HCT116 (cell line): ENCODE measurements around the gene TRDMT1. TPM values are rescaled to one million over a fixed set of nuclear protein-coding genes. Genes with fewer than 3 reads are reported as not detected.

ENCODE experiments used
- ATAC-seq: fragments of 200-7000 bp; cut with Tn5 transposase; 2 replicates; pipeline ENCODE4 v1.9.1; 2020; ENCODE audit warnings: mild to moderate bottlenecking, moderate library complexity
- BruUV-seq: library from RNA; stranded (reverse); fragments of 400-500 nt; replicated peaks from 2 replicates; lab custom pipeline; 2021; lab: Mats Ljungman, UMichigan
- CTCF ChIA-PET: fragments of 300-600 bp; sonication (Branson Sonifier 250); formaldehyde crosslinking; loops from one replicate; lab custom pipeline; 2021; ENCODE audit warnings: antibody characterized with exemption; lab: Charles Lee
- POLR2A ChIA-PET: fragments of 300-600, 350-600 bp; sonication (Branson Sonifier 250); formaldehyde crosslinking; loops from one replicate; lab custom pipeline; 2021; ENCODE audit warnings: antibody characterized with exemption; lab: Charles Lee
- RAD21 ChIA-PET, 2 experiments: fragments of 300-600 bp; sonication (Branson Sonifier 250); formaldehyde crosslinking; loops; one replicate each; lab custom pipeline; 2023; ENCODE audit warnings: low total read pairs in 2 of 2; ENCODE audit not compliant: uncharacterized antibody in 2 of 2, unreplicated experiment in 2 of 2, low non-redundant PET in 1 of 2; lab: Charles Lee
- DNase-seq: peaks from one replicate; pipeline ENCODE4 v3.0.0-alpha.2; 2010; ENCODE audit warnings: low read depth, low spot score
- H2AFZ ChIP-seq: fragments of 200-600 bp; shearing (Covaris generic), sonication (generic); 2 replicates; pipeline ENCODE4 v1.6.1; 2017; ENCODE audit warnings: low read depth, mixed run types, mixed read lengths, antibody characterized with exemption, low read length; ENCODE audit not compliant: poor library complexity, severe bottlenecking
- H3K27ac ChIP-seq: 2 replicates; pipeline ENCODE4 v1.5.1; 2012; ENCODE audit warnings: low read depth, low read length
- H3K27me3 ChIP-seq: fragments of 200-600 bp; sonication (generic); 2 replicates; pipeline ENCODE4 v1.6.1; 2016; ENCODE audit warnings: mixed run types, low read length, mixed read lengths; ENCODE audit not compliant: insufficient read depth
- H3K36me3 ChIP-seq, 2 experiments: fragments of 200-500 bp in 1 of 2; fragments of 200-600 bp in 1 of 2; sonication (Bioruptor generic) in 1 of 2; sonication (generic) in 1 of 2; 2 replicates each; pipeline versions ENCODE4 v1.5.1 to v1.6.1; 2014 to 2016; ENCODE audit warnings: low read length in 2 of 2, inconsistent platforms in 1 of 2, mixed read lengths in 1 of 2, mixed run types in 1 of 2; ENCODE audit not compliant: insufficient read depth in 2 of 2, control insufficient read depth in 1 of 2
- H3K4me1 ChIP-seq, 2 experiments: fragments of 200-600 bp in 1 of 2; sonication (generic) in 1 of 2; 2 replicates each; pipeline versions ENCODE4 v1.5.1 to v1.6.1; 2012 to 2017; ENCODE audit warnings: low read length in 2 of 2, inconsistent platforms in 1 of 2, mild to moderate bottlenecking in 1 of 2, mixed read lengths in 1 of 2, mixed run types in 1 of 2, moderate library complexity in 1 of 2; ENCODE audit not compliant: insufficient read depth in 2 of 2, control insufficient read depth in 1 of 2
- H3K4me2 ChIP-seq: fragments of 200-600 bp; sonication (generic); 2 replicates; pipeline ENCODE4 v1.6.1; 2017; ENCODE audit warnings: mixed run types, low read length, mixed read lengths
- H3K4me3 ChIP-seq, 2 experiments: fragments of 200-600 bp in 1 of 2; sonication (generic) in 1 of 2; replicated peaks in 1 of 2; 2 replicates each; pipeline ENCODE4 v1.5.1; 2011 to 2016; ENCODE audit warnings: low read length in 2 of 2, control low read depth in 1 of 2, low read depth in 1 of 2, mild to moderate bottlenecking in 1 of 2, mixed read lengths in 1 of 2, mixed run types in 1 of 2
- H3K79me2 ChIP-seq: fragments of 200-600 bp; sonication (generic); 2 replicates; pipeline ENCODE4 v1.6.1; 2017; ENCODE audit warnings: mild to moderate bottlenecking, mixed run types, low read length, moderate library complexity, mixed read lengths; ENCODE audit not compliant: insufficient read depth
- H3K9ac ChIP-seq: fragments of 200-600 bp; sonication (generic); 2 replicates; pipeline ENCODE4 v1.6.1; 2016; ENCODE audit warnings: low read length, mixed read lengths
- H3K9me2 ChIP-seq: fragments of 200-600 bp; sonication (generic), shearing (Covaris generic); 2 replicates; pipeline ENCODE4 v1.6.1; 2017; ENCODE audit warnings: mixed run types, mild to moderate bottlenecking, moderate library complexity; ENCODE audit not compliant: insufficient read depth
- H3K9me3 ChIP-seq, 2 experiments: fragments of 200-500 bp in 1 of 2; fragments of 200-600 bp in 1 of 2; sonication (Bioruptor generic) in 1 of 2; sonication (generic) in 1 of 2; 2 replicates each; pipeline ENCODE4 v1.6.1; 2014 to 2017; ENCODE audit warnings: low read length in 2 of 2, mixed read lengths in 2 of 2, inconsistent platforms in 1 of 2, low read depth in 1 of 2, mild to moderate bottlenecking in 1 of 2, mixed run types in 1 of 2, moderate library complexity in 1 of 2; ENCODE audit not compliant: control insufficient read depth in 1 of 2, insufficient read depth in 1 of 2
- H4K20me1 ChIP-seq: fragments of 200-600 bp; sonication (generic), shearing (Covaris generic); 2 replicates; pipeline ENCODE4 v1.6.1; 2017; ENCODE audit warnings: mixed run types, mild to moderate bottlenecking, moderate library complexity; ENCODE audit not compliant: insufficient read depth
- CBX3 ChIP-seq: IDR thresholded peaks from 2 replicates; pipeline ENCODE4 v1.6.1; 2012; ENCODE audit warnings: low read depth
- CTCF ChIP-seq, 3 experiments: fragments of 200-600 bp in 1 of 3; sonication (generic) in 1 of 3; IDR thresholded peaks in 2 of 3; conservative IDR thresholded peaks in 1 of 3; 2 replicates each; pipeline ENCODE4 v1.5.1; 2012 to 2017; ENCODE audit warnings: low read depth in 2 of 3, low read length in 2 of 3, antibody characterized with exemption in 1 of 3, borderline replicate concordance in 1 of 3, control low read depth in 1 of 3, mild to moderate bottlenecking in 1 of 3, mixed read lengths in 1 of 3, mixed run types in 1 of 3, moderate library complexity in 1 of 3; ENCODE audit not compliant: insufficient read depth in 1 of 3
- EGR1 ChIP-seq: IDR thresholded peaks from 2 replicates; pipeline ENCODE4 v1.6.1; 2012; ENCODE audit warnings: low read depth
- ELF1 ChIP-seq: IDR thresholded peaks from 2 replicates; pipeline ENCODE4 v1.6.1; 2012; ENCODE audit warnings: low read depth, borderline replicate concordance
- EZH2 ChIP-seq: fragments of 200-600 bp; sonication (generic); IDR thresholded peaks from 2 replicates; pipeline ENCODE4 v1.6.1; 2017; ENCODE audit warnings: antibody characterized with exemption, mixed run types
- EZH2phosphoT487 ChIP-seq: fragments of 200-600 bp; IDR thresholded peaks from 2 replicates; pipeline ENCODE4 v1.6.1; 2018; ENCODE audit warnings: antibody characterized with exemption, borderline replicate concordance
- FOSL1 ChIP-seq: IDR thresholded peaks from 2 replicates; pipeline ENCODE4 v1.6.1; 2012; ENCODE audit warnings: low read depth
- JUND ChIP-seq: IDR thresholded peaks from 2 replicates; pipeline ENCODE4 v1.6.1; 2012
- POLR2A ChIP-seq: IDR thresholded peaks from 2 replicates; pipeline ENCODE4 v1.7.0; 2011; ENCODE audit warnings: borderline replicate concordance; ENCODE audit not compliant: insufficient read depth, insufficient read length; ENCODE audit errors: extremely low read depth
- POLR2AphosphoS5 ChIP-seq: IDR thresholded peaks from 2 replicates; pipeline ENCODE4 v1.6.1; 2011; ENCODE audit warnings: mild to moderate bottlenecking, low read depth, low read length, moderate library complexity
- REST ChIP-seq: IDR thresholded peaks from 2 replicates; pipeline ENCODE4 v1.6.1; 2012; ENCODE audit warnings: low read depth
- SIN3A ChIP-seq: IDR thresholded peaks from 2 replicates; pipeline ENCODE4 v1.6.1; 2012; ENCODE audit warnings: low read depth
- SRF ChIP-seq: IDR thresholded peaks from 2 replicates; pipeline ENCODE4 v1.6.1; 2012; ENCODE audit warnings: low read depth
- TCF7L2 ChIP-seq: IDR thresholded peaks from 2 replicates; pipeline ENCODE4 v1.7.0; 2011; ENCODE audit warnings: borderline replicate concordance, inconsistent platforms; ENCODE audit not compliant: insufficient read depth, insufficient read length; ENCODE audit errors: extremely low read depth
- YY1 ChIP-seq: IDR thresholded peaks from 2 replicates; pipeline ENCODE4 v1.6.1; 2011; ENCODE audit warnings: low read length, low read depth, moderate library complexity, mild to moderate bottlenecking; ENCODE audit not compliant: insufficient replicate concordance; ENCODE audit errors: extremely low read depth
- ZFX ChIP-seq: fragments of 450-650 bp; IDR thresholded peaks from 2 replicates; pipeline ENCODE4 v1.6.1; 2017
- ZNF274 ChIP-seq: fragments of 200-500 bp; sonication (Bioruptor generic); IDR thresholded peaks from 2 replicates; pipeline ENCODE4 v1.6.1; 2014; ENCODE audit warnings: mild to moderate bottlenecking, low read depth, low read length, inconsistent platforms
- intact Hi-C: fragments of 100-400 bp; cut with micrococcal nuclease; formaldehyde crosslinking; loops from 2 replicates; pipeline ENCODE4 v1.10.0; 2022
- total RNA-seq: library from RNA; stranded (reverse); gene quantifications from one replicate; pipeline ENCODE4 v1.2.1, GENCODE V29; 2021; ENCODE audit not compliant: unreplicated experiment
- TF ChIP-seq, protein P1 (sequence below): IDR thresholded peaks from 2 replicates; pipeline ENCODE4 v1.6.1; 2011; ENCODE audit warnings: mild to moderate bottlenecking, low read length, moderate library complexity; ENCODE audit not compliant: insufficient replicate concordance; ENCODE audit errors: extremely low read depth

Gene TRDMT1
- total RNA-seq, 1 experiment from 2014 or later, result 8.6 TPM

DNA sequence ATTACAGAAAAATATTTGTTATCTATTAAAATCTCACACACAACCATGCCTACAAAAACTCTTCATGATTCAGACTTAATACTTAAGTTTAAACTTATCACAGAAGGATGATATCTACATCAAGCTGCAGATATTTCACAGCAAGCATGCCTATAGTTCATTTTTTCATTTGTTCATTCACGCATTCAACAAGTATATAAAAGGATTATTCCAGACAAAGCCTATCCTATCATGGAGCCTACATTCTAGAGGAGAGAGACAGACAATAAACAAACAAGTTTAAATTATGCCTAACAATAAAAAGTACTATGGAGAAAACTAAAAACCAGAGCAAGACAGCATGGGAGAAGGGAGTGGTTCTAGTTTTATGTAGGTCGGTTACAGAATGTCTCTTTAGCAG is 10.9 kb downstream of the TRDMT1 start:
- no peak for ATAC-seq
- ChIA-PET POLR2A (no interaction called here), RAD21 (no interaction called here)
- Histone ChIP-seq H3K27me3 (no peaks in the 10 kb centered on the region), H3K4me1 (no peaks in the 10 kb centered on the region), H3K79me2 (no peaks in the 10 kb centered on the region), H3K9ac (no peak overlapping the region)
- intact Hi-C loops, result no loop called here
- TF ChIP-seq ELF1, result no peak
- TF ChIP-seq FOSL1, result no peak
- no peak for TF ChIP-seq POLR2A
- TF ChIP-seq CTCF (IDR thresholded peaks at IDR 0.05 in 2 of 3, conservative IDR thresholded peaks at IDR 0.05 in 1 of 3; ENCODE audit: borderline replicate concordance in 1 of 3, insufficient read depth in 1 of 3, low read depth in 2 of 3, low read length in 2 of 3), result no peak
- TF ChIP-seq, protein P1, sequence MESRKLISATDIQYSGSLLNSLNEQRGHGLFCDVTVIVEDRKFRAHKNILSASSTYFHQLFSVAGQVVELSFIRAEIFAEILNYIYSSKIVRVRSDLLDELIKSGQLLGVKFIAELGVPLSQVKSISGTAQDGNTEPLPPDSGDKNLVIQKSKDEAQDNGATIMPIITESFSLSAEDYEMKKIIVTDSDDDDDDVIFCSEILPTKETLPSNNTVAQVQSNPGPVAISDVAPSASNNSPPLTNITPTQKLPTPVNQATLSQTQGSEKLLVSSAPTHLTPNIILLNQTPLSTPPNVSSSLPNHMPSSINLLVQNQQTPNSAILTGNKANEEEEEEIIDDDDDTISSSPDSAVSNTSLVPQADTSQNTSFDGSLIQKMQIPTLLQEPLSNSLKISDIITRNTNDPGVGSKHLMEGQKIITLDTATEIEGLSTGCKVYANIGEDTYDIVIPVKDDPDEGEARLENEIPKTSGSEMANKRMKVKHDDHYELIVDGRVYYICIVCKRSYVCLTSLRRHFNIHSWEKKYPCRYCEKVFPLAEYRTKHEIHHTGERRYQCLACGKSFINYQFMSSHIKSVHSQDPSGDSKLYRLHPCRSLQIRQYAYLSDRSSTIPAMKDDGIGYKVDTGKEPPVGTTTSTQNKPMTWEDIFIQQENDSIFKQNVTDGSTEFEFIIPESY, result no peak
- no peak for TF ChIP-seq TCF7L2
- TF ChIP-seq YY1, result no peak
- TF ChIP-seq ZFX, result no peak
- no peak for TF ChIP-seq SIN3A
- TF ChIP-seq CBX3, result no peak
- TF ChIP-seq SRF, result no peak
- TF ChIP-seq EZH2phosphoT487, result no peak
- TF ChIP-seq EGR1, result no peak
- TF ChIP-seq JUND, result no peak
- no peak for TF ChIP-seq REST
- TF ChIP-seq ZNF274, result no peak
- no peak for TF ChIP-seq POLR2AphosphoS5
- TF ChIP-seq EZH2, result no peak
- TF ChIP-seq, all 23 proteins: peak for 0
- H4K20me1 ChIP-seq, result no peaks in the 10 kb centered on the region
- H3K9me3 ChIP-seq, result no peaks in the 10 kb centered on the region
- no peak overlapping the region for H3K4me2 ChIP-seq
- DNase-seq, result no peak
- H3K9me2 ChIP-seq, result no peaks in the 10 kb centered on the region
- H3K4me3 ChIP-seq, result no peak overlapping the region
- BruUV-seq, result no TSS peak
- H3K36me3 ChIP-seq, result no peaks in the 10 kb centered on the region
- H3K27ac ChIP-seq, result no peak overlapping the region
- CTCF ChIA-PET, result no interaction called here
- H2AFZ ChIP-seq, result no peak overlapping the region
